CD1c-positive myeloid dendritic cell (primary cell): ENCODE measurements around the gene FAAP100.
"Not testable (repeated sequence)": the region's sequence is repeated elsewhere in the genome, so short reads cannot be mapped to it uniquely, and the experiment has no call there.

ENCODE experiments used
- DNase-seq: peaks from one replicate; pipeline ENCODE4 v3.0.0-alpha.2; 2016; ENCODE audit errors: extremely low spot score

Gene FAAP100, protein sequence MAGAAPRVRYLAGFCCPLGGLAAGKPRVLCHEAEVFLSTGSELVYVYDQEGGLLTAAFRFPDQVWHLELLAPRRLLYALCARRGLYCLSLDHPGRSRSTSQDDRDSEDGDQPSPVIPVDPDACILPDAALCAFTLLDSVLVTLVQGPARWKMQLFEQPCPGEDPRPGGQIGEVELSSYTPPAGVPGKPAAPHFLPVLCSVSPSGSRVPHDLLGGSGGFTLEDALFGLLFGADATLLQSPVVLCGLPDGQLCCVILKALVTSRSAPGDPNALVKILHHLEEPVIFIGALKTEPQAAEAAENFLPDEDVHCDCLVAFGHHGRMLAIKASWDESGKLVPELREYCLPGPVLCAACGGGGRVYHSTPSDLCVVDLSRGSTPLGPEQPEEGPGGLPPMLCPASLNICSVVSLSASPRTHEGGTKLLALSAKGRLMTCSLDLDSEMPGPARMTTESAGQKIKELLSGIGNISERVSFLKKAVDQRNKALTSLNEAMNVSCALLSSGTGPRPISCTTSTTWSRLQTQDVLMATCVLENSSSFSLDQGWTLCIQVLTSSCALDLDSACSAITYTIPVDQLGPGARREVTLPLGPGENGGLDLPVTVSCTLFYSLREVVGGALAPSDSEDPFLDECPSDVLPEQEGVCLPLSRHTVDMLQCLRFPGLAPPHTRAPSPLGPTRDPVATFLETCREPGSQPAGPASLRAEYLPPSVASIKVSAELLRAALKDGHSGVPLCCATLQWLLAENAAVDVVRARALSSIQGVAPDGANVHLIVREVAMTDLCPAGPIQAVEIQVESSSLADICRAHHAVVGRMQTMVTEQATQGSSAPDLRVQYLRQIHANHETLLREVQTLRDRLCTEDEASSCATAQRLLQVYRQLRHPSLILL

DNA sequence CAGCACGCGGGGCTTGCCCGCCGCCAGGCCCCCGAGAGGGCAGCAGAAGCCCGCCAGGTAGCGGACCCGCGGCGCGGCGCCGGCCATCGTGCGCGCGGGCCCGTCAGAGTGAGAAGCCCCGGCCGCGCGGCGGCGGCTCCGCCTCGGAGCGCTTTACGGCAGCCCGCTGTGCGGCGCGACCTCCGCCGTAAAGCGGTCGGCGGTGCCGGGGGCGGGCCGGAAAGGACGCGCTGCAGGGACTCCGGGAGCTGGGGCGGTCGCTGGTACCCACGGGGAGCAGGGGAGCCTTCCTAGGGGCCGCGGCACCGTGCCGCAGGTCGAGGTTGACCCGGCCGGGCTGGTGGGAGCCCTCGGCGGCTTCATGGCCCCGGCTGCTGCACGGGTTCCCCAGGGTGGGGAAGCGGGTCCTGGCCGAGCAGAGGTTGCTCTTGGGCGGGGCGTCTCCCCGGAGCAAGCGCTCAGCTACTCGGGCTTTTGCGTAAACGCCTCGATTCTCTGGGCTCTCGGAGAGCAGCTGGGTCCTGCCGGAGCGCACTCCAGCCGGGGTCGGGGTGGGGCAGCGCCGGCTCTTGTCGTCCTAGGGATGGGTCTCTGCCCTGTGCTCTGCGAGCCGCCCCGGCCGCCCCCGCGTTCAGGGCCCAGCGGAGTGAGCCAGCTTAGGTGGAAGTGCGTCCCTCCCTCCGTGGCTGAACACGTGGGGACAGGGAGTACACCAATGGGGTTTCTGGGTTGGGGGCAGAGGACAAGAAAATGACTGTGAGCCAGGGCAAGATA is at the start of gene FAAP100:
FAAP100 (minus strand) TSS at position 110 of the 774 bp plus-strand sequence; CDS start at position 87, 23 bp downstream.
- DNase-seq: peak; percentile 91

DNA sequence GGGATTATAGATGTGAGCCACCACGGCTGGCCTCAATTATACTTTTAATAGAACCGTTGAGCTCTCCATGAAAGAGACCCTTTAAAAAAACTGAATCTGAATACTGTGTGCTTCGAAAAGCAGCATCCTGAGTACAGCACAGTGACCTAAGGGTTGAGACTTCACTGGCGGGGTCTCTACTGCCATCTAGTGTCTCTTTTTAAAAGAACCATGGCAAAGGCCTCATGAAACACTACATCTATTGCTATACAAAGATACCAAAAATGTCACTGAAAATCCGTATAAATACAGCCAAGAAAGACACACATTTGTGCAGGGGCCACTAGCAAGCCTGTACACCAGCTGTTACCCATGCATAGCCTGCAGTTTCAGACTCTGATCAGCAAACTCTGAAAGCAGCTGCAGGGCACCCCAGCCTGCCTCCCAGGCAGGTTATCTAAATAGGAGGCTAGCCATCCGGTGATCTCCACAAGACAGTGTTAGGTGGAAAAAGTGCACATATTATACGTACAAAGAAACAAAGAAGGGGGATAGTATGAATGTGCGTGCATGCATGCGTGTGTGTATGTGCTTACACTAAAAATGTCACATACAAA is 49.5 kb upstream of the FAAP100 start:
- peak; percentile 74 for DNase-seq

DNA sequence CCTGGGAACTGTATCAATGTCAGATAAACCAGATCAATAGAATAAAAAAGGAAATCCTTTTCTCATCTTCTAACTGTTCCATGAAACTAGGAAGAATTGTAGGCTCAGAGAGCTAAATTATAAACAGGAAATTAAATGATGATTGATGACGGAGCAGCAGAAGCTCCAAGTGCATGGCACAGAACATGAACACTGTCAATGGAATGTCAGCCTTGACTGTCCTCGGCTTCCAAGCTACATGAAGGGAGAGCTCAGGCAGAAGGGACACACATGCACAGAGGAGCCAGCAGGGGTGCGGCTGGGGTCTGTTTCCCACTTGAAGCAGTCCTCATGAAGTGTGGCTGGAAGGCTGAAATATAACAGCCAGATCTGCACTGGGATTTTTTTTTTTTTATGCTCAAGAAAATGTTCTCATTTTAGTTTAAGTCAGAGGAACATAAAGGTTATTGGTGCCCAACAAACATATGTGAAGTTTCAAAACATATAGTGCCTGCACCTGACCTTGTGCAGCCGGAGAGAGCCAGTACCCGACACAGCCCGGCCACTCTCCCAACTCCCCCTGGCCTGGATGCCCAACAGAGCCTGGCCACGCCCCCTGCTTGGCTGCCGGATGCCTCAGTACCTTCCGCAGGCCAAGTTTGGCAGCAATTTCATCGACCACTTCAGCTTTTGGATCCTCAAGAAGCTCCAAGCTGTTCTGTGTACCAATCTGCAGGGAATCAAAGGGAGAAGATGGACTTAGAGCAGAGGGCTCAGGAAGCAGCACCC is 47.8 kb upstream of the FAAP100 start:
- DNase-seq: no peak

DNA sequence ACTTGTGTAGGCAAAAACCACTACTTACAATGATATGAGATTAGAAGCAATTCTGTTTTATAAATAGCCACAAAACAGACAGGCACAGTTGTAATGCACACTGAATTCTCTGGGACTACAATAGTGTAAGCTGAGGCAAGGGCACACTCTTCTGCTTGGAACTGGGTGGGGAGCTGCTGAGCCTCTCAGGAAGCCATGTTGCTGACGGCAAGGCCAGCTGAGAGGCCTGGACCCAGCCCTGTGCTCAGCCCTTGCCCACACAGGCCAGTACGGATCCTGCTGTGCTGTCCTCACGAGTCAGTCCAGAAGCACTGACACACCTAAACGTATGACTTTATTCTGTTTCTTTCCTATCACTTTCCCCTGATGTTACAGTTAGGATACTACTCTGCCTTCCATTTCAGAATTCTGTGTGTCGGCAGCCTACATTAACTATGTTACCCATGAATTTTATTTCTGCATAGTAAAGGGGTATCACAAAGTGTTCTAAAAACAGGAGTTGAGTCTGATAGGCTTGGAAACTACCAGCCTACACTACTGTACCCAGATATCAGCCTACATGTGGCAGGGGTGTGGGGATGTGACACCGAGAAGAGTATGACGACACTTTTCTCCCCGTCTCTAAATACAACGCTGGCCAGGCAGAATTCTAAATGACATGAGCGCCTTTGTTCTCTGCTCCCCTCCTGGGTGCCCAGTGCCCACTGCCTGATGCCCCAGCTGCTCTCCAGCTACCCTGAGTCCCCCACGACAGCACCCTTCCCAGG is 41.1 kb upstream of the FAAP100 start:
- no peak for DNase-seq

DNA sequence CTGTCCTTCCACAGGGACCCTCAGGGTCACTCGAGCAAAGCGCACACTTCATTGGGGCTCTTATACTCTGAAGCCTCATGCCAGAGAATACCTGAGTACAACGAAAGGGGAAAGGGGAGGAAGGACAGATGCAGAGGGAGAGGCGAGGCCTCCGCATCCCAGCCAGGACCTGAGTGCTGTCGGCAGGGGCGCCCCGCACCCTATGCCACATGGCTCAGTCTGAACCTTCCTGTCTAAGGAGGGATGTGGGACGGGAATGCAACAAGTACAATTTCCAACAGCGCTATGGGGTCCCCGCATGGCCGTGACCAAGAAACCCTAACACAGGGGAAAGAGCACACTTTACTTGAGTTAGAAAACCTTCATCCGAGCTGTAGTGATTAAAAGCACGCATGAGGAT is 39.8 kb upstream of the FAAP100 start:
- DNase-seq: no peak

DNA sequence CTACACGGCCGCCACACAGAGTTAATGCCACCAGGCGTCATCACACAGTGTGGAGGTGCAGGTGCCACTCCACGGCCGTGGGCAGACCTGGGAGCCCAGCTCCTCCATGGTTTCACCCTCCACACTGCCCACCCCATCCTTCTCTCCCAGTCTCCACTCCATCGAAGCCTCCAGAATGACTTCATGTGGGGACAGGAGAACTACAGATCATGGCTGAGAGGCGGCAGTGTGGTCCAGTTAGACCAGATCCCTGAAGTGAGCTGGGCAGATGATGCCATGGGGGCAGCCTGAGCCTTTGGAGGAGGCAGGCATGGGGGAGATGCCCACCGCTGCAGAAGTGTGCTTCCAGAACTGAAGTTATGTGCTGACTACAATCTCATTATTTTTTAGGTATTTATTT is 38.0 kb upstream of the FAAP100 start:
- DNase-seq: no peak

DNA sequence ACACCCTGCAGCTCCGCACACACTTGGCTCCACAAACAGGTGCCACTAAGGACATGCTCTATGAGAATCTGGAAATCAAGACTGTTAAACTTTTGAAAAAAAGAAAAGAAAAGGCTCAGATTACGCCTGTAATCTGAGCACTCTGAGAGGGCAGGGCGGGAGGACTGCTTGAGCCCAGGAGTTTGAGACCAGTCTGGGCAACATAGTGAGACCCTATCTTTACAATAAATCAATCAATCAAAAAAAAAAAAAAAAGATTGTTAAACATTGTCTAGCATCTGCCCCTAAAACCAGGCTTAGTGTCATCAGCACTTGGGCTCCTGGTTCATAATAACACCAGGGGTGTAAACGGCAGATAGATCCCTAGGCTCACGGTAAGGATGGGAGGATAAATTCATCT is 37.5 kb upstream of the FAAP100 start:
- no peak for DNase-seq

DNA sequence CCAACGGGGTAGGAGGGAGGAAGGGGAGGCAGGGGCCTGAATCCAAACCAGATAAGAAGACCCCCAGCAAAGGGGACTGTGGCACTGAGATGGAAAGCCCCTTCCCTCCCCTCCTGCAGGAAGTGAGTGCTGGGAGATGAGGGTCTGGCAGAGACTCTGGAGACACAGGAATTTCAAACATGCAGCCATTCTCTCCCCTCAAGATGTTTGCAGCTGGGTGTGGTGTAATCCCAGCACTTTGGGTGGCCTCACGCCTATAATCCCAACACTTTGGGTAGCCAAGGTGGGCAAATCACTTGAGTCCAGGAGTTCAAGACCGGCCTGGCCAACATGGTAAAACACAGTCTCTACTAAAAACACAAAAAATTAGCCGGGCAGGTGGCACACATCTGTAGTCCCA is 33.9 kb upstream of the FAAP100 start:
- no peak for DNase-seq

DNA sequence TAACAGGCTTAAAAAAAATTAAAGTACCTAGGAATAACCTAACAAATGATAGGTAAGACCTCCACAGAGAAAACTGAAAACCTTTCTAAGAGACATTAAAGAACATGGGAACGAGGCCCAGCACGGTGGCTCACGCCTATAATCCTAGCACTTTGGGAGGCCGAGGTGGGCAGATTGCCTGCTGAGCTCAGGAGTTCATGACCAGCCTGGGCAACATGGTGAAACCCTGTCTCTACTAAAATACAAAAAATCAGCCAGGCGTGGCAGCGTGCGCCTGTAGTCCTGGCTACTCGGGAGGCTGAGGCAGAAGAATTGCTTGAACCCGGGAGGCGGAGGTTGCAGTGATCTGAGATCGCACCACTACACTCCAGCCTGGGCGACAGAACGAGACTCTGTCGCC is 32.6 kb upstream of the FAAP100 start:
- DNase-seq: not testable (repeated sequence)

DNA sequence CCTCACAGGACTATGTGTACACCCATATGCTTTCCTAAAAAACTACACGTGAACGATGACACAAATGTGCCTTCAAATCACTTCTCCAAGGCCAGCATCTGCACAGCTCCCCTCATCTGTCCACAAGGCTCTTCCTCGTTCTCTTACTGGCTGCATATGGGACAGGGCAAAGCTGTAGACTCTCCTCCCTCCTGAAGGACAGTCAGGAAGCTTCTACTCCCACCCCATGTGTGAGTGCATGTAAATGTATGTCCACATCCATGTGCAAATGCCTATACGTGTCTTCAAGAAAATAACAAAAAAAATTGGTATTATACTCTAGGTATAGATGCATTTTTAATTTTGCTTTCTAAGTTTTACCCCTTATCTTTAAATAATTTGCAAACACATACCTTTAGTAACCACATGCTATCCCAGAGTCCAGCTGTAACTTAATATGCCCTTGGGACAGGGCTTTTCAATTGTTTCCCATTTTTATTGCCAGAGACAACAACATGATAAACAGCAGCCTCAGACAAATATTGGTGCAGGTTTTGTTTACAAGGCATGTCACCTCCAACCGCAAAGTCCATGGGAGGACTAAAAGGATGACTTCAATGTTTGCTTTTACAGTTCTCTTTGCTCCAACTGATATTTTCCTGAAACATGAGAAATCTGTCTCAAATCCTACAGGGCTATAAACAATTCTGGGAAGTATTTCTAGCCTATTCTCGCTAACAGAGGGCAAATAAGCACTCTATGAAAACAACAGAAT is 31.6 kb upstream of the FAAP100 start:
- DNase-seq: no peak

DNA sequence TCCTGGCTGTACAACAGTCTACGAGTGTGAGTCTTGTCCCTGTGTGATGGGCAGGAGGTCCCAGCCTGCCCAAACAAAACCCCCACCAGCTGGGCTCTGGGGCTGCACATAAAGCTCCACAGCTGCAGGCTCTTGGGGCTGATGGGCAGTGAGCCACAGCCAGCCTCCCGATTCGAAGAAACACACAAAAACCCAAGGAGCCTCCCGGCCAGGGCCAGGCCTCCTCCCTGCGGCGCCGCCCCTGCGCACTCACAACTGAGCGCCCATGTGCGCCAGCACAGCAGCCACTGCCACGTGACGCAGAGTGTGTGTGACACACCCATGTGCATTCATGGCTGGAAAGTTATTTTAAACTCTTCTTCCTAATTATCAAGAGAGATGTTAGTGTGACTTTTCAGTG is 30.6 kb upstream of the FAAP100 start:
- no peak for DNase-seq

DNA sequence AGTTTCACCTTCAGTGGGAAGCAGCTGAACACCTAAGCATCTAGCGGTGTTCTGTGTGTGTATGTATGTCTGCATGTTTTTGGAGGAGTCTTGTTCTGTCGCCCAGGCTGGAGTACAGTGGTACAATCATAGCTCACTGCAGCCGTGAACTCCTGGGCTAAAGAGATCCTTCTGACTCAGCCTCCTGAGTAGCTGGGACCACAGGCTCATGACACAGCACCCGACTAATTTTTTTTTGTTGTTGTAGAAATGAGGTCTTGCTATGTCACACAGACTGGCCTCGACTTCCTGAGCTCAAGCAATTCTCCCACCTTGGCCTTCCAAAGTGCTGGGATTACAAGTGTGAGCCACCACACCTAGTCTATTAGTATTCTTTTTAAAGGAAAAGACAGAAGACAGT is 30.2 kb upstream of the FAAP100 start:
- DNase-seq: no peak

DNA sequence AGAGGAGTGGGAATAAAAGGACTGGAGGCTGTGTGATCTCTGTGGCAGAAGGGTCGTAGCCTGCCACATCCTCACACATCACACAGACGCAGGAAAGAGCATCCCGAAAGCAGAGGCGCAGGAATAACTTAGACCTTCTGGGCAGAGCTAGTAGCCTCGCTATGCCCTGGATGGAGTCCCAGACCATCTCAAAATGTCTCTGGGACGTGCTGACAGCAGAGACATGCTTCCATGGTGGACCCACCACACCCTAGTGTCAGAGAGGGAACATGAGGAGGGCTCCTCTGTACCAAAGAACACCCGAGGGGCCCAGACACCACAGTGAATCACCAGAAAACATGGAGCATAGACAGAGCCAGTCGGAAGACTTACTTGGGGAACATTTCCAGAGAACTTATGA is 29.6 kb upstream of the FAAP100 start:
- DNase-seq: no peak

DNA sequence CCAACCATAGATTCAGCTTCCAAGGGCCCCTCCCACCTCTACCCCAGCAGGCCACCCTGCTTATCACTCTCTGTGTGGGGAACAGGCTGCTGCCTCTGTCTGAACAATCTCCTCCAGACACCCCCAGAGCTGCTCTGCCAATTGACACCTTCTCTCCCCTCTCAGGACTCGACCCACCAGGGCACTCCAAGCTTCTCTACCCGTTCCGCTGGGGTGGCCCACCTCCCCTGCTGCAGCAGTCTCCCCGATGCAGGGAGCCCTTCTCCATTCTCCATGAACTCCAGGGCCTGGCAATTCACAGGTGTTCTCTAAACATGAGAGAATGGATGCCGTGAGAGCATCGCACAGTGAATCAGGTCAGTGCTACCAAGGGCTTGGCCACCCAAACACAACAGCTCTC is 28.3 kb upstream of the FAAP100 start:
- no peak for DNase-seq

DNA sequence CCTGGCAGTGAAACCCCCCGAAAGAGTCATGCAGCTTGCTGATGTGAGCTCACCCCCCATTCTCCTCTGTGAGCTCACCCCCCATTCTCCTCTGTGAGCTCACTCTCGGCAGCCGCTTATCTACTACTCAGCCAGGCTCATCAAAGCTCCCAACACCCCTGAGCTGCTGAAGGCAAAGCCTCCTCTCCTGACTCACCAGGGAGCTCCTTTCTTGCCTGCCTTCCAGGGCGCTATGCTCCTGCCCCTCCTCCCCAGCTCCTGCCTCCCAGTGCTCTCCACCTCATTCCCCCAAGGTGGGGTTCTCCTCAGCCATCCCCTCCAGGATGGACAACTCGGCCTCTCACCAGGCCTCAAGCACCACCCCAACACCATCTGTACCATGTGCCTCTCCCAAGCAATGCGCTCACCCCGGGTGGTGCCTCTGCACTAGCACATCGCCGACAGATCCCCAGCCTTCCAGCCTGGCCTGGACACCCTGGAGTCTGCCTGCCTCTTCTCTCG is 27.7 kb upstream of the FAAP100 start:
- no peak for DNase-seq

DNA sequence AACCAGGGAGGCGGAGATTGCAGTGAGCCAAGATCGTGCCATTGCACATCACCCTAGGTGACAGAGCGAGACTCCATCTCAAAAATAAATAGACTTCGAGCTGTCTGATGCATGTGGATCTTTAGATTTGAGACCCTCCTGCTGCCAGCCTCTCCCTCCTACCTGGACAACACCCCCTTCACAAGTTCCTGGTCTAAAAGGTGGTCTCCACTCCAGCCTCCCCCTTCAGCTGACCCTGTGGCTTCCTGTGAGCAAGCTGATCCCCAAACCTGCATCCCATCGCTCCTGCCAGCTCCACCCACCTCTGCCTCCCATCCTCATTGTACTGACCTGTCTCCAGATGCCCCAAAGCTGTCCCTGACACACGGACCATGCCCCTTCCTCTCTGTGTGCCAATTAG is 27.1 kb upstream of the FAAP100 start:
- no peak for DNase-seq

DNA sequence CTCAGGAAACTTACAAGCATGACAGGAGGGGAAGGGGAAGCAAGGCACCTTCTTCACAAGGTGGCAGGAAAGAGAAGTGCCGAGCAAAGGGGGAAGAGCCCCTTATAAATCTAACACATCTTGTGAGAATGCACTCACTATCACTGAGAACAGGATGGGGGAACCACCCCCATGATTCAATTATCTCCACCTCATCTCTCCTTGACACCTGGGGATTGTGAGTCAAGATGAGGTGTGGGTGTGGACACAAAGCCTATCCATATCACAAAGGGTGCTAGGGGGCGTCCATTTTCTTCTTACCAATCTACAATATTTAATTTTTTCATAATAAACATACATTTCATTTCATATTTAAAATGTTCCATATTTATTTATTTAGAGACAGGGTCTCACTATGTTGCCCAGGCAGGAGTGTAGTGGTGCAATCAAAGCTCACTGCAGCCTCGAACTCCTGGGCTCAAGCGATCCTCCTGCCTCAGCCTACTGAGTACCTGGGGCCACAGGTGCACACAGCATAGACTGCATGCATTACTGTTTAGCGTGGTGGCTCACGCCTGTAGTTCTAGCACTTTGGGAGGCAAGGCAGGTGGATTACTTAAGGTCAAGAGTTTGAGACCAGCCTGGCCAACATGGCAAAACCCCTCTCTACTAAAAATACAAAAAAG is 26.5 kb upstream of the FAAP100 start:
- DNase-seq: no peak

DNA sequence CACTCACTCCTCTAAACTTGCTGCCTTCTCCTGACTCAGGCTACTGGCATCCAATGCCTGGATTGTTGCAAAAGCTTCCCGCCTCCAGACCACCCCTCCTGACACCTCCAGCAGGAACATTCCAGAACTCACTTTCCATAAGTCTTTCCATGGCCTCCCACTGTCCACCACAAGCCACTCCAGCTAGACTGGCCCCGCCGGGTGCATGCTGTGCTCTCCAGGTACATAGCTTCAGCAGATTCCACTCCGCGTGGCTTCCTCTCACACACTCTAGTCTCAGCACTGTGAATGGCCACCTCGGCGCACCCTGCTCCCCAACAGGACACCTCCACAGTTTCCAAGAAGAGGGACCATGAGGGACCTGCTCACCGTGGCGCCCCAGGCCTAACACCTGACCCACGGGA is 25.9 kb upstream of the FAAP100 start:
- DNase-seq: no peak
